WI38 (cell line): ENCODE measurements around the gene SPATA7.

ENCODE experiments used
- H3K4me3 ChIP-seq: 2 replicates; pipeline ENCODE4 v1.5.1; 2011; ENCODE audit warnings: low read depth, mild to moderate bottlenecking, control low read depth, low read length
- TF ChIP-seq, protein P1 (sequence below): IDR thresholded peaks from 2 replicates; pipeline ENCODE4 v1.5.1; 2012; ENCODE audit warnings: low read depth, mild to moderate bottlenecking, control low read depth, low read length

Gene SPATA7

DNA sequence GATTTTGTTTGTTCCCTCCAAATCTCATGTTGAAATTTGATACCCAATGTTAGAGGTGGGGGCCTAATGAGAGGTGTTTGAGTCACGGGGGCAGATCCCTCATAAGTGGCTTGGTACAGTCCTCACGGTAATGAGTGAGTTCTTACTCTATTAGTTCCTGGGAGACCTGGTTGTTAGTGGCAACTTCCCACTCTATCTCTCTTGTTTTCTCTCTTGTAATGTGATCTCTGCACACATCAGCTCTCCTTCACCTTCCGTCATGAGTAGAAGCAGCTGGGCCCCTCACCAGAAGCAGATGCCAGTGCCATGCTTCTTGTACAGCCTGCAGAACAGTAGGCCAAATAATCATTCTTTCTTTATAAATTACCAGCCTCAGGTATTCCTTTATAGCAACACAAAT, 32.8 kb upstream of the SPATA7 start:
- TF ChIP-seq, protein P1, sequence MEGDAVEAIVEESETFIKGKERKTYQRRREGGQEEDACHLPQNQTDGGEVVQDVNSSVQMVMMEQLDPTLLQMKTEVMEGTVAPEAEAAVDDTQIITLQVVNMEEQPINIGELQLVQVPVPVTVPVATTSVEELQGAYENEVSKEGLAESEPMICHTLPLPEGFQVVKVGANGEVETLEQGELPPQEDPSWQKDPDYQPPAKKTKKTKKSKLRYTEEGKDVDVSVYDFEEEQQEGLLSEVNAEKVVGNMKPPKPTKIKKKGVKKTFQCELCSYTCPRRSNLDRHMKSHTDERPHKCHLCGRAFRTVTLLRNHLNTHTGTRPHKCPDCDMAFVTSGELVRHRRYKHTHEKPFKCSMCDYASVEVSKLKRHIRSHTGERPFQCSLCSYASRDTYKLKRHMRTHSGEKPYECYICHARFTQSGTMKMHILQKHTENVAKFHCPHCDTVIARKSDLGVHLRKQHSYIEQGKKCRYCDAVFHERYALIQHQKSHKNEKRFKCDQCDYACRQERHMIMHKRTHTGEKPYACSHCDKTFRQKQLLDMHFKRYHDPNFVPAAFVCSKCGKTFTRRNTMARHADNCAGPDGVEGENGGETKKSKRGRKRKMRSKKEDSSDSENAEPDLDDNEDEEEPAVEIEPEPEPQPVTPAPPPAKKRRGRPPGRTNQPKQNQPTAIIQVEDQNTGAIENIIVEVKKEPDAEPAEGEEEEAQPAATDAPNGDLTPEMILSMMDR, result no peak
- no peak overlapping the region for H3K4me3 ChIP-seq

DNA sequence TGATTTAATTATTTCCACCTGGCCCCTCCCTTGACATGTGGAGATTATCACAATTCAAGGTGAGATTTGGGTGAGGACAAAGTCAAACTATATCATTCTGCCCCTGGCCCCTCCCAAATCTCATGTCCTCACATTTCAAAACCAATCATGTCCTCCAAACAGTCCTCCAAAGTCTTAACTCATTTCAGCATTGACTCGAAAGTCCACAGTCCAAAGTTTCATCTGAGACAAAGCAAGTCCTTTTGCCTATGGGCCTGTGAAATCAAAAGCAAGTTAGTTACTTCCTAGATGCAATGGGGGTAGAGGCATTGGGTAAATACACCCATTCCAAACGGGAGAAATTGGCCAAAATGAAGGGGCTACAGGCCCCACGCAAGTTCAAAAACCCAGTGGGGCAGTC, 31.1 kb upstream of the SPATA7 start:
- H3K4me3 ChIP-seq, result no peak overlapping the region
- TF ChIP-seq, protein P1, result no peak

DNA sequence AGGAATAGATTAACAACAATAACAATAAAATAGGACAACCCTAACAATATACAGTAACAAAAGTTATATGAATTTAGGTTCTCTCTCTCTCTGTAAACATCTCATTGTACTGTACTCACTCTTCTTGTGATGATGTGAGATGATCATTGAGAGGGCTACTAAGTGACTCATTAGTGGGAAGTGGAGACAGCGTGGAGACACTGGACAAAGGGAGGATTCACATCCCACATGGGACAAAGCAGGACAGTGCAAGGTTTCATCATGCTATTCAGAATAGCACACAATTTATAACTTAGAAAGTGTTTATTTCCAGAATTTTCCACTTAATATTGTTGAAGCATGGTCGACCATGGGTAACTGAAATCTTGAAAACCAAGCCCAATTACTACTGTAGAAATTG, 26.0 kb upstream of the SPATA7 start:
- no peak overlapping the region for H3K4me3 ChIP-seq
- TF ChIP-seq, protein P1, result no peak

DNA sequence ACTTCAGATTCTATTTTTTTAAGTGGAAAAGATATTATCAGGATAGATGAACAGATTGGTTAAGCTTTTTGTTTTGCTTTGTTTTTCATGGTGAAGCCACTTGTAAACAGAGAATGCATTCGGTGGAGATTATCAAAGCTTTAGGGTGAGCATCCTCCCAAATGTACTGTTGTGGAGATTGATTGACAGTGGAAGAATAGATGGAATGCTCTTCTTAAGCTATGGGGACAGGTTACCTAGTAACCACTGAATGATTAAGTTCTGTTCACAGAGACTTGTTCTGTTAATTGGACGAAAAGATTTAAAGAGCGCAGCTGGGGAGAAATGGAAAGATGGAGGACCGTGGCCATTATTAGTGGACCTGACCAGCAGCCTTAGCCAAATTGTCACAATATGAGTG, 21.8 kb upstream of the SPATA7 start:
- TF ChIP-seq, protein P1, result no peak
- no peak overlapping the region for H3K4me3 ChIP-seq

DNA sequence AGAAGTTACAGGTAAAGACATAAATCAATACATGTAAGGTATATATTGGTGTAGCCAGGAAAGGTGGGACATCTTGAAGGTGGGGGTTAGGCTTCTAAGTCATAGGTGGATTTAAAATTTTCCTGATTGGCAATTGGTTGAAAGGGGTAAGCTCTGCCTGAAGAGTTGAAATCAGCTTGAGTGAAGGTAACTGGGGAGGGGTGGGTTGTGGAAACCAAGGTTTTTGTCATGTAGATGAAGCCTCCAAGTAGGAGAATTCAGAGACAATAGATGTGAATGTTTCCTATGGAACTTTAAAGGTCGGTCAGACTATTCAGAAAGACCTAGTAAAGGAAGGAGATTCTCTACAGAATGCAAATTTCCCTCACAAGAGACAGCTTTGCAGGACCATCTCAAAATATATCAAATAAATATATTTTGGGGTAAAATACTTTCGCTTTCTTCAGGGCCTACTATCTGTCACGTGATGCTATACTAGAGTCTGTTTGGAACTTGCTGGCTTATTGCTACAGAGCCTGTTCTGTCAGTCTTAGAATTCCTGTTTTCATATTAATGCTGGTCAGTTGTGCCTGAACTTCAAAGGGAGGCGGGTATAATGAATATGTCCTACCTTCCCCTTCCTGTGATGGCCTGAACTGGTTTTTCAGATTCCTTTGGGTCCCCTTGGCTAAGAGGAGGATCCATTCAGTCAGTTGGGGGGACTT, 20.6 kb upstream of the SPATA7 start:
- TF ChIP-seq, protein P1, result no peak
- no peak overlapping the region for H3K4me3 ChIP-seq

DNA sequence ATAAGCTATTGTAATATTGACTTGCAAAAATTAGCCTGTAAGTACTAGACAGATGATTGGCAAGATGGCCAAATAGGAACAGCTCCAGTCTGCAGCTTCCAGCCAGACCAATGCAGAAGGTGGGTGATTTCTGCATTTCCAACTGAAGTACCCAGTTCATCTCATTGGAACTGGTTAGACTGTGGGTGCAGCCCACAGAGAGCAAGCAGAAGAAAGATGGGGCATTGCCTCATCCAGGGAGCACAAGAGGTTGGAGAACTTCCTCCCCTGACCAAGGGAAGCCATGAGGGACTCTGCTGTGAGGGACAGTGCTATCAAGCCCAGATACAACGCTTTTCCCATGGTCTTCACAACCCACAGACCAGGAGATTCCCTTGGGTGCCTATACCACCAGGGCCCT, 16.0 kb upstream of the SPATA7 start:
- no peak overlapping the region for H3K4me3 ChIP-seq

DNA sequence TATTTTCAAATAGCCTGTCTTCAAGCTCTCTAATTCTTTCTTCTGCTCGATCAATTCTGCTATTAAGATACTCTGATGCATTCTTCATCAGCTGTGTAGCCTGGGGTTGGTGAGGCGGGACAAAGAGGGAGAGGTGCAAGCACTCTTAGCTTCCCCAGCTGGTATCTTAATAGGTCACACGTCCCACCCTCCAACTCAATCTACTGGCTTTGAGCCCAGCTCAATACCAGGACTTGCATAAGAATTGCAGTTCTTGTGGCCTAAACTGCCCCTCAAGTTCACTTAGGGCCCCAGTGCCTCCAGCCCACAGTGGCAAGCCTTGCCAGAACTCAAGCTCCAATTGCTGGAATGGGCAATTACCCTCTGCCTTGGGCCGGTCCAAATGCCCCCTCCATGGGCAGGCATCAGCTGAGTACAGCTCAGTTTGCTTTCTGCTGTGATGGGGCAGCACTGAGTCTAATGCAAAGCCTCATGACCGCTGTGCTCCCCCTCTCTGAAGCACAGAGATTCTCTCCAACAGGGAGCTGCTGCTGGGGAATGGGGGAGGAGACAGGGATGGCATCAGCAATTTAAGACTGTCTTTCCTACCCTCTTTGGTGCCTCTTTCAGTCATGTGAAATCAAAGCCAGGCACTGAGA, 5.6 kb upstream of the SPATA7 start:
- no peak overlapping the region for H3K4me3 ChIP-seq
- TF ChIP-seq, protein P1, result no peak

More for the DNA sequence above, 16.0 kb upstream of the SPATA7 start:
- TF ChIP-seq, protein P1, result no peak
